H1 (cell line): ENCODE results near the gene ASCC2. TPM values are rescaled to one million over a fixed set of nuclear protein-coding genes. Genes with fewer than 3 reads are reported as not detected.

Experiments used
- CTCF ChIA-PET: fragments of 300-600 bp; sonication (Branson Sonifier 250); formaldehyde crosslinking; loops from one replicate; lab custom pipeline; 2021; ENCODE audit not compliant: partially characterized antibody; lab: Charles Lee
- POLR2A ChIA-PET: fragments of 300-600 bp; sonication (Branson Sonifier 250); formaldehyde crosslinking; loops from one replicate; lab custom pipeline; 2021; ENCODE audit warnings: inconsistent platforms; ENCODE audit not compliant: partially characterized antibody; lab: Charles Lee
- DNase-seq, 2 experiments: peaks; one replicate each; pipeline versions ENCODE4 v3.0.0 to v3.0.0-alpha.2; 2010 to 2022; ENCODE audit warnings: low spot score in 2 of 2, low read depth in 1 of 2, mixed read lengths in 1 of 2
- FAIRE-seq: peaks from 2 replicates; lab custom pipeline; 2011; peaks lifted over from hg19 to GRCh38; lab: Jason Lieb, UNC
- H2AFZ ChIP-seq: 2 replicates; pipeline ENCODE4 v1.8.1; 2012; ENCODE audit warnings: low read length, inconsistent platforms
- H2AK5ac ChIP-seq: 2 replicates; pipeline ENCODE4 v1.6.1; 2013; ENCODE audit warnings: low read depth, low read length
- H2BK120ac ChIP-seq: replicated peaks from 2 replicates; pipeline ENCODE3; 2013; ENCODE audit warnings: low read depth, low read length, inconsistent platforms
- H2BK12ac ChIP-seq: 2 replicates; pipeline ENCODE4 v1.6.1; 2013; ENCODE audit warnings: low read depth, low read length
- H2BK15ac ChIP-seq: 2 replicates; pipeline ENCODE4 v1.6.1; 2013; ENCODE audit warnings: low read length
- H2BK20ac ChIP-seq: 2 replicates; pipeline ENCODE4 v1.6.1; 2013; ENCODE audit warnings: low read length
- H2BK5ac ChIP-seq: 2 replicates; pipeline ENCODE4 v1.6.1; 2013; ENCODE audit warnings: low read depth, low read length
- H3K14ac ChIP-seq: 2 replicates; pipeline ENCODE4 v1.6.1; 2013; ENCODE audit warnings: inconsistent platforms; ENCODE audit not compliant: insufficient read length
- H3K18ac ChIP-seq: 2 replicates; pipeline ENCODE4 v1.6.1; 2013; ENCODE audit warnings: low read length; ENCODE audit errors: extremely low read depth
- H3K23ac ChIP-seq: 2 replicates; pipeline ENCODE4 v1.6.1; 2013; ENCODE audit warnings: inconsistent platforms; ENCODE audit not compliant: insufficient read length
- H3K23me2 ChIP-seq: 2 replicates; pipeline ENCODE4 v1.6.1; 2013; ENCODE audit warnings: low read depth, low read length
- H3K27ac ChIP-seq: 2 replicates; pipeline ENCODE4 v1.6.1; 2011; ENCODE audit warnings: low read depth, low read length, inconsistent platforms
- H3K27me3 ChIP-seq, 4 experiments: replicated peaks in 1 of 4; 1 replicate in 1 of 4; 2 replicates in 3 of 4; pipeline versions ENCODE4 v1.6.1 to v1.8.1; 2011 to 2013; ENCODE audit warnings: low read length in 3 of 4, mild to moderate bottlenecking in 3 of 4, inconsistent platforms in 2 of 4, mixed read lengths in 2 of 4, moderate library complexity in 1 of 4; ENCODE audit not compliant: control insufficient read depth in 3 of 4, insufficient read depth in 3 of 4; ENCODE audit errors: extremely low read depth in 1 of 4
- H3K36me3 ChIP-seq, 4 experiments: 2 replicates each; pipeline versions ENCODE4 v1.6.1 to v1.8.1; 2011 to 2013; ENCODE audit warnings: mild to moderate bottlenecking in 4 of 4, low read length in 3 of 4, moderate library complexity in 2 of 4, control low read depth in 1 of 4, inconsistent platforms in 1 of 4; ENCODE audit not compliant: insufficient read depth in 4 of 4, control insufficient read depth in 2 of 4
- H3K4ac ChIP-seq: replicated peaks from 2 replicates; pipeline ENCODE3; 2013; ENCODE audit warnings: low read length, low read depth, mixed read lengths, inconsistent platforms; ENCODE audit not compliant: insufficient read length
- H3K4me1 ChIP-seq, 4 experiments: replicated peaks in 1 of 4; 1 replicate in 1 of 4; 2 replicates in 3 of 4; pipeline versions ENCODE4 v1.6.1 to v1.8.1; 2011 to 2013; ENCODE audit warnings: low read length in 3 of 4, inconsistent platforms in 2 of 4, mixed read lengths in 1 of 4; ENCODE audit not compliant: insufficient read depth in 4 of 4, control insufficient read depth in 3 of 4
- H3K4me2 ChIP-seq, 2 experiments: 2 replicates each; pipeline versions ENCODE4 v1.6.1 to v1.8.1; 2011 to 2013; ENCODE audit warnings: low read depth in 2 of 2, low read length in 2 of 2, control low read depth in 1 of 2, inconsistent platforms in 1 of 2, mild to moderate bottlenecking in 1 of 2; ENCODE audit not compliant: insufficient read depth in 1 of 2
- H3K4me3 ChIP-seq, 4 experiments: fragments of 200-600, 300-600 bp in 1 of 4; sonication (generic), shearing (Covaris generic), sonication (Bioruptor Twin) in 1 of 4; 2 replicates each; pipeline versions ENCODE4 v1.5.1 to v1.8.1; 2011 to 2016; ENCODE audit warnings: low read length in 4 of 4, low read depth in 3 of 4, control low read depth in 2 of 4, inconsistent platforms in 2 of 4, mild to moderate bottlenecking in 2 of 4, mixed read lengths in 1 of 4, moderate library complexity in 1 of 4; ENCODE audit not compliant: insufficient read depth in 2 of 4; ENCODE audit errors: extremely low read depth in 1 of 4
- H3K56ac ChIP-seq: replicated peaks from 2 replicates; pipeline ENCODE3; 2013; ENCODE audit warnings: low read depth, mild to moderate bottlenecking, mixed read lengths, low read length, inconsistent platforms; ENCODE audit not compliant: insufficient read length
- H3K79me1 ChIP-seq: 2 replicates; pipeline ENCODE4 v1.6.1; 2013; ENCODE audit warnings: low read depth, low read length, control low read depth
- H3K79me2 ChIP-seq, 2 experiments: 2 replicates each; pipeline versions ENCODE4 v1.6.1 to v1.8.1; 2012 to 2013; ENCODE audit warnings: low read length in 2 of 2, mild to moderate bottlenecking in 2 of 2, inconsistent platforms in 1 of 2; ENCODE audit not compliant: insufficient read depth in 2 of 2, control insufficient read depth in 1 of 2
- H3K9ac ChIP-seq, 4 experiments: replicated peaks in 1 of 4; 1 replicate in 1 of 4; 2 replicates in 3 of 4; pipeline versions ENCODE4 v1.6.1 to v1.8.1; 2011 to 2013; ENCODE audit warnings: low read depth in 3 of 4, low read length in 3 of 4, control low read depth in 2 of 4, mild to moderate bottlenecking in 2 of 4, moderate library complexity in 2 of 4, inconsistent platforms in 1 of 4; ENCODE audit errors: extremely low read depth in 1 of 4
- H3K9me3 ChIP-seq, 2 experiments: 2 replicates each; pipeline versions ENCODE4 v1.6.1 to v1.8.1; 2012 to 2013; ENCODE audit warnings: mild to moderate bottlenecking in 2 of 2, moderate library complexity in 2 of 2, control low read depth in 1 of 2, inconsistent platforms in 1 of 2, low read depth in 1 of 2, low read length in 1 of 2, mixed read lengths in 1 of 2; ENCODE audit not compliant: insufficient read depth in 2 of 2
- H4K20me1 ChIP-seq, 2 experiments: replicated peaks in 1 of 2; 2 replicates each; pipeline versions ENCODE3 to v1.8.1; 2011 to 2013; ENCODE audit warnings: inconsistent platforms in 2 of 2, low read length in 2 of 2, mild to moderate bottlenecking in 1 of 2; ENCODE audit not compliant: insufficient read depth in 2 of 2, control insufficient read depth in 1 of 2
- H4K5ac ChIP-seq: 2 replicates; pipeline ENCODE4 v1.6.1; 2013; ENCODE audit warnings: low read length, low read depth, mixed read lengths, inconsistent platforms; ENCODE audit not compliant: insufficient read length
- H4K8ac ChIP-seq: 2 replicates; pipeline ENCODE4 v1.8.0; 2013; ENCODE audit warnings: mild to moderate bottlenecking, moderate library complexity, low read length, inconsistent platforms; ENCODE audit not compliant: insufficient read depth; ENCODE audit errors: extremely low read depth
- H4K91ac ChIP-seq: replicated peaks from 2 replicates; pipeline ENCODE3; 2013; ENCODE audit warnings: low read length, mixed read lengths, inconsistent platforms; ENCODE audit not compliant: insufficient read length
- CEBPB ChIP-seq: IDR thresholded peaks from 2 replicates; pipeline ENCODE4 v1.6.1; 2012; ENCODE audit warnings: low read depth, low read length
- RAD21 ChIP-seq, 2 experiments: IDR thresholded peaks in 1 of 2; conservative IDR thresholded peaks in 1 of 2; 2 replicates each; pipeline ENCODE4 v1.6.1; 2011; ENCODE audit warnings: low read depth in 2 of 2, low read length in 2 of 2, improper control_type of control experiment in 1 of 2, inconsistent platforms in 1 of 2, mild to moderate bottlenecking in 1 of 2, moderate library complexity in 1 of 2
- TEAD4 ChIP-seq: IDR thresholded peaks from 2 replicates; pipeline ENCODE4 v1.6.1; 2012; ENCODE audit warnings: low read depth, low read length, inconsistent platforms, mixed read lengths
- WGBS, 2 experiments: shearing (Covaris generic) in 1 of 2; methylation state at CpG; one replicate each; pipeline versions ENCODE4 v1.1.6 to v1.1.7; 2013 to 2015; ENCODE audit warnings: low lambda C conversion rate in 2 of 2, mixed read lengths in 2 of 2, inconsistent platforms in 1 of 2, low coverage in 1 of 2, missing lambda C conversion rate in 1 of 2; ENCODE audit not compliant: insufficient replicate concordance in 2 of 2, insufficient coverage in 1 of 2, insufficient read length in 1 of 2; ENCODE audit errors: extremely low coverage in 1 of 2, missing lambda C conversion rate in 1 of 2; 5-methylcytosine and 5-hydroxymethylcytosine counted together
- polyA plus RNA-seq, 7 experiments: library from polyadenylated mRNA; depleted of rRNA in 3 of 7; stranded (reverse) in 5 of 7; unstranded in 2 of 7; fragments of >200 nt in 5 of 7; fragments of 200-250 nt in 2 of 7; gene quantifications; 1 replicate in 5 of 7; 2 replicates in 1 of 7; 4 replicates in 1 of 7; pipeline versions ENCODE4 v1.2.1 to v1.2.3, GENCODE V29; 2011 to 2013; ENCODE audit warnings: missing spikeins in 2 of 7, mixed read lengths in 2 of 7
- total RNA-seq: library from RNA; stranded (reverse); fragmentation: NEBNext Ultra II Directional; extraction: Animal tissue kit (Norgen Biotek cat#: 25700); gene quantifications from 2 replicates; pipeline ENCODE4 v1.2.1, GENCODE V29; 2021

The ASCC2 gene
- total and polyA plus RNA-seq, 2 of the 8 experiments (the other 6 are each of a cell fraction or from before 2014, with no cell fraction given), result 35.0 to 35.8 TPM

GRCh38 chr22:29798801-29799200 is 39.3 kb downstream of the ASCC2 start:
- CTCF ChIA-PET, result interaction anchor here (1.4 kb wide), 1 partner anchor 206 kb away, joined by 5 read pairs; no protein-coding TSS in a partner anchor

More at GRCh38 chr22:29798801-29799200, 39.3 kb downstream of the ASCC2 start:
- no peak overlapping the region for H2BK20ac ChIP-seq
- H4K8ac ChIP-seq, result no peak overlapping the region
- no peak overlapping the region for H3K4ac ChIP-seq
- WGBS, 2 experiments, result 91% methylated on average over 2 of the region's 2 CpGs; no CpG with 5 or more reads in 1 of the 2 experiments
- no peaks in the 10 kb centered on the region for H3K79me2 ChIP-seq
- H4K20me1 ChIP-seq, result peaks cover 0 to 2% of the 10 kb centered on the region in 2 experiments
- H3K27me3 ChIP-seq, result no peaks in the 10 kb centered on the region
- H3K4me2 ChIP-seq, result no peak overlapping the region
- H3K56ac ChIP-seq, result no peak overlapping the region
- no peak overlapping the region for H4K5ac ChIP-seq
- H3K9ac ChIP-seq, result no peak overlapping the region
- no peak overlapping the region for H2BK120ac ChIP-seq
- H3K23me2 ChIP-seq, result no peaks in the 10 kb centered on the region
- no peak for DNase-seq
- H3K23ac ChIP-seq, result no peak overlapping the region
- H3K27ac ChIP-seq, result no peak overlapping the region
- H3K9me3 ChIP-seq, result no peaks in the 10 kb centered on the region
- no peak overlapping the region for H2AK5ac ChIP-seq
- peaks cover 0 to 31% (median 9%) of the 10 kb centered on the region in 4 experiments; a peak in 6 of 8 replicates for H3K36me3 ChIP-seq
- no peak overlapping the region for H2BK5ac ChIP-seq
- TF ChIP-seq TEAD4, result no peak
- no peak for TF ChIP-seq RAD21 (IDR thresholded peaks at IDR 0.05 in 1 of 2, conservative IDR thresholded peaks at IDR 0.05 in 1 of 2; ENCODE audit: low read depth in 2 of 2, low read length in 2 of 2)
- TF ChIP-seq CEBPB, result no peak
- POLR2A ChIA-PET, result no interaction called here
- H4K91ac ChIP-seq, result no peak overlapping the region
- H3K18ac ChIP-seq, result no peak overlapping the region
- no peak overlapping the region for H2BK12ac ChIP-seq
- no peak for FAIRE-seq
- H3K4me1 ChIP-seq, result peaks cover 0 to 3% (median 0%) of the 10 kb centered on the region in 4 experiments; a peak in 1 of 7 replicates
- no peak overlapping the region for H2AFZ ChIP-seq
- no peak overlapping the region for H2BK15ac ChIP-seq
- H3K79me1 ChIP-seq, result no peaks in the 10 kb centered on the region
- H3K14ac ChIP-seq, result no peak overlapping the region
- H3K4me3 ChIP-seq, result no peak overlapping the region
